A673 (cell line): ENCODE results near the gene GGA1. TPM values are rescaled to one million over a fixed set of nuclear protein-coding genes. Genes with fewer than 3 reads are reported as not detected.

Experiments used
- BruUV-seq: library from RNA; stranded (reverse); fragments of 400-500 nt; replicated peaks from 2 replicates; lab custom pipeline; 2021; lab: Mats Ljungman, UMichigan
- CTCF ChIA-PET: fragments of 300-600 bp; sonication (Branson Sonifier 250); formaldehyde crosslinking; loops from one replicate; lab custom pipeline; 2022; ENCODE audit warnings: antibody characterized with exemption; lab: Charles Lee
- POLR2A ChIA-PET: fragments of 300-600 bp; sonication (Branson Sonifier 250); formaldehyde crosslinking; loops from one replicate; lab custom pipeline; 2022; ENCODE audit warnings: antibody characterized with exemption; ENCODE audit not compliant: low non-redundant PET; lab: Charles Lee
- DNase-seq: peaks from one replicate; pipeline ENCODE4 v3.0.0-alpha.2; 2015; ENCODE audit warnings: low spot score
- H3K27ac ChIP-seq: fragments of 200-600 bp; sonication (generic); 2 replicates; pipeline ENCODE4 v1.5.1; 2016; ENCODE audit warnings: mixed run types, low read depth, mild to moderate bottlenecking, mixed read lengths, antibody characterized with exemption, low read length; ENCODE audit not compliant: poor library complexity, severe bottlenecking
- H3K27me3 ChIP-seq: fragments of 200-600 bp; sonication (generic); replicated peaks from 2 replicates; pipeline ENCODE4 v1.6.1; 2017; ENCODE audit warnings: mixed run types, low read depth, mild to moderate bottlenecking, mixed read lengths, antibody characterized with exemption, low read length; ENCODE audit not compliant: insufficient read depth, poor library complexity
- H3K36me3 ChIP-seq: fragments of 200-600 bp; sonication (generic); 2 replicates; pipeline ENCODE4 v1.6.1; 2016; ENCODE audit warnings: mixed run types, mild to moderate bottlenecking, mixed read lengths, antibody characterized with exemption, low read length; ENCODE audit not compliant: insufficient read depth, poor library complexity, severe bottlenecking
- H3K4me1 ChIP-seq: fragments of 200-600 bp; sonication (generic); 2 replicates; pipeline ENCODE4 v1.6.1; 2017; ENCODE audit warnings: mixed run types, mild to moderate bottlenecking, mixed read lengths, antibody characterized with exemption, low read length; ENCODE audit not compliant: insufficient read depth, poor library complexity, severe bottlenecking
- H3K4me3 ChIP-seq: fragments of 200-600 bp; sonication (generic); 2 replicates; pipeline ENCODE4 v1.5.1; 2016; ENCODE audit warnings: low read depth, mixed run types, mild to moderate bottlenecking, mixed read lengths, low read length; ENCODE audit not compliant: poor library complexity, severe bottlenecking
- H3K9me3 ChIP-seq: fragments of 200-600 bp; sonication (generic); 2 replicates; pipeline ENCODE4 v1.6.1; 2016; ENCODE audit warnings: mixed run types, low read depth, mild to moderate bottlenecking, mixed read lengths, antibody characterized with exemption, low read length; ENCODE audit not compliant: poor library complexity, severe bottlenecking
- CTCF ChIP-seq: fragments of 300-800, 200-600 bp; sonication (generic); conservative IDR thresholded peaks from 2 replicates; pipeline ENCODE4 v1.5.1; 2017; ENCODE audit warnings: low read depth, mild to moderate bottlenecking, antibody characterized with exemption, low read length, moderate library complexity, mixed read lengths
- EZH2 ChIP-seq: fragments of 200-600 bp; sonication (generic); IDR thresholded peaks from 2 replicates; pipeline ENCODE4 v1.6.1; 2017; ENCODE audit warnings: borderline replicate concordance, low read depth, mild to moderate bottlenecking, mixed read lengths, antibody characterized with exemption, low read length; ENCODE audit not compliant: poor library complexity, severe bottlenecking
- intact Hi-C: fragments of 100-400 bp; cut with micrococcal nuclease; formaldehyde crosslinking; loops from one replicate; pipeline ENCODE4 v1.10.0; 2022; ENCODE audit not compliant: unreplicated experiment
- total RNA-seq: library from RNA; stranded (reverse); gene quantifications from 2 replicates; pipeline ENCODE4 v1.2.3, GENCODE V29; 2021

GGA1 gene
- total RNA-seq, 1 experiment from 2014 or later, result 74.6 TPM

DNA sequence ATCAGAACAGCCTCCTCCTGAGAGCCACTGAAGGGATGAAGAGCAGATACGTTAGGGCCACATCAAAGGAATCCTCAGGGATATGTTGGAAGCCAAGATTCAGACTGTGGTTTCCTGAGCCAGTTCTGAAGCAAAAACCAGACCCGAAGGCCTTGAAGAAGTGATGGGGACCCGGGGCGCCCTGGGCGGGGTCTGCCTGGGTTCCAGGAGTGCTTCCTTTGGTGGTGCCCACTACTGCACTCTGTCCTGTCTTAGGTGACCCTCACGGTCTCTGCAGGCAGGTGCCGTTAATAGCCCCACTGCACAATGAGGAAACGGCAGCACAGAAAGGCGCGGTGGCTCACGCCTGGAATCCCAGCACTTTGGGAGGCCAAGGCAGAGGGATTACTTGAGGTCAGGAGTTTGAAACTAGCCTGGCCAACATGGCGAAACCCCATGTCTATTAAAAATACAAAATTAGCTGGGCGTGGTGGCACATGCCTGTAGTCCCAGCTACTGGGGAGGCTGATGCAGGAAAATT is 18.0 kb downstream of the GGA1 start:
- ChIA-PET POLR2A (interaction anchor here (0.8 kb wide), 1 partner anchor 16 kb away, joined by 3 read pairs; no protein-coding TSS in a partner anchor), CTCF (interaction anchor here (0.5 to 2.1 kb wide), 4 partner anchors 9 to 60 kb away, joined by 3 to 7 read pairs (median 4); partner anchors contain the start of gene NOL12)
- no TSS peak for BruUV-seq
- Histone ChIP-seq H3K27ac (peak overlapping the region; percentile 65), H3K4me1 (peaks cover 14% of the 10 kb centered on the region), H3K9me3 (no peaks in the 10 kb centered on the region), H3K27me3 (no peaks in the 10 kb centered on the region), H3K4me3 (no peak overlapping the region), H3K36me3 (peaks cover 16% of the 10 kb centered on the region)
- no peak for DNase-seq
- intact Hi-C loops, result no loop called here
- TF ChIP-seq EZH2 (no peak), CTCF (no peak)

DNA sequence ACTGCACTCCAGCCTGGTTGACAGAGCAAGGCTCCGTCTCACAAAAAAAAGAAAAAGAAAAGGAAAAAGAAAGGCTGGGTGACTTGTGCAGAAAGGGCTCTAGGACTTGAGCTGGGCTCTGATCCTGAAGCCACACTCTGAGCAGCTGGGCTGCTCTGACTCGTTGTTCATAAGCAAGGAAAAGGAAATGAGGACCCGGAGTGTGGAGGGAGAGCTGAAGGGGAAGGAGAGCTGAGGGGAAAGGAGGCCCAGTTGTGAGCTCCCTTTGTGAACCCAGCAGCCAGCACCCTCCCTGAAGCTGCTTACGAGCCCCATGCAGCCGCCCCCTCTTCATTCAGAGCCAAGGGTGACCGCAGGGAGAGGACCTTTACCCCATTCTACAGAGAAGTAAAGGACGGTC is 18.5 kb downstream of the GGA1 start:
- no peaks in the 10 kb centered on the region for H3K27me3 ChIP-seq
- H3K36me3 ChIP-seq, result peaks cover 16% of the 10 kb centered on the region
- intact Hi-C loops, result no loop called here
- no peak for DNase-seq
- ChIA-PET POLR2A (interaction anchor here (0.8 kb wide), 1 partner anchor 15 kb away, joined by 3 read pairs; no protein-coding TSS in a partner anchor), CTCF (interaction anchor here (0.5 to 2.1 kb wide), 3 partner anchors 8 to 24 kb away, joined by 3 to 7 read pairs (median 6); no protein-coding TSS in a partner anchor)
- H3K9me3 ChIP-seq, result no peaks in the 10 kb centered on the region
- H3K4me1 ChIP-seq, result peaks cover 14% of the 10 kb centered on the region
- no peak for TF ChIP-seq CTCF
- TF ChIP-seq EZH2, result no peak
- no peak overlapping the region for H3K4me3 ChIP-seq
- no TSS peak for BruUV-seq
- peak overlapping the region; percentile 42 for H3K27ac ChIP-seq

DNA sequence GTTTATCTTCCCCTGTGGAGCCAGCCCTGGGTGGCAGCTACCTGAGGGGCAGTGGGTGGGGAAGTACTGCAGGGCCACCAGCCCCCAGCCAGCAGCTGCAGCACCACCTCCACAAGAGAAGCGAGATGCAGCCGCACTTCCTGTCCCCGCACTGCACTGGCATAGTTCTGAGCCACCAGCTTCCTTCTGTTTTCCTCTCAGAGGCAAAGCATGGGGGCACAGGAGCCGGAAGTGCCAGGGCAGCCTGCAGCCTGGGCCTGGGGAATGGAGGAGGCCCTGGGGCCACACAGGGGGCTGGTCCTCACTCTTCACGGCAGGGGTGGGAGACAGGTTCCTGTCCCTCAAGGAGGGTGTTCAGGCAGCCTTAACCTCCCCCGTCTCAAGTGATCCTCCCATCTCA is 18.9 kb downstream of the GGA1 start:
- no peak for TF ChIP-seq CTCF
- TF ChIP-seq EZH2, result no peak
- intact Hi-C loops, result no loop called here
- H3K36me3 ChIP-seq, result peaks cover 16% of the 10 kb centered on the region
- peaks cover 14% of the 10 kb centered on the region for H3K4me1 ChIP-seq
- no peak overlapping the region for H3K4me3 ChIP-seq
- H3K27ac ChIP-seq, result peak overlapping the region; percentile 42
- BruUV-seq, result no TSS peak
- ChIA-PET POLR2A (interaction anchor here (0.8 kb wide), 1 partner anchor 15 kb away, joined by 3 read pairs; no protein-coding TSS in a partner anchor), CTCF (interaction anchor here (2.1 kb wide), 1 partner anchor 16 kb away, joined by 7 read pairs; no protein-coding TSS in a partner anchor)
- no peaks in the 10 kb centered on the region for H3K9me3 ChIP-seq
- no peaks in the 10 kb centered on the region for H3K27me3 ChIP-seq
- no peak for DNase-seq
